Stimulated activated CD8-positive, alpha-beta memory T cell treated with anti-CD3 and anti-CD28 coated beads, Interleukin-4, amount 100 ng/mL, for 1 hour (primary cell): ENCODE data around the gene ZNF182.
"Not testable (repeated sequence)": the region's sequence is repeated elsewhere in the genome, so short reads cannot be mapped to it uniquely, and the experiment has no call there.

ENCODE experiments used
- DNase-seq, 2 donors: peaks; one replicate each; pipeline ENCODE4 v3.0.0-alpha.2; 2020; ENCODE audit warnings: low read depth in 2 of 2, low spot score in 1 of 2

ZNF182 gene

GRCh38 chrX:48003758-48004457 is at the start of gene ZNF182:
TSS of gene ZNF182 (minus strand) at chrX:48003989. CDS start at chrX:48002609, 1,380 bp downstream.
- peak; percentile 80 to 87 for DNase-seq

GRCh38 chrX:48046846-48047245 is 43.1 kb upstream of the ZNF182 start:
- no peak for DNase-seq

GRCh38 chrX:48045410-48046311 is 41.9 kb upstream of the ZNF182 start:
- no peak for DNase-seq

GRCh38 chrX:48043056-48043455 is 39.3 kb upstream of the ZNF182 start:
- no peak for DNase-seq

- no peak for DNase-seq
Observed at GRCh38 chrX:48035891-48036290, 32.1 kb upstream of the ZNF182 start.

GRCh38 chrX:48030641-48031173 is 26.9 kb upstream of the ZNF182 start:
- not testable (repeated sequence) for DNase-seq

GRCh38 chrX:48030237-48030636 is 26.4 kb upstream of the ZNF182 start:
- DNase-seq = no peak

- DNase-seq = no peak
Observed at GRCh38 chrX:48028091-48028490, 24.3 kb upstream of the ZNF182 start.

- not testable (repeated sequence) for DNase-seq
Observed at GRCh38 chrX:48027545-48027944, 23.8 kb upstream of the ZNF182 start.

GRCh38 chrX:48025561-48025960 is 21.8 kb upstream of the ZNF182 start:
- no peak for DNase-seq

GRCh38 chrX:48022738-48023137 is 18.9 kb upstream of the ZNF182 start:
- DNase-seq = no peak

GRCh38 chrX:48022100-48022499 is 18.3 kb upstream of the ZNF182 start:
- no peak for DNase-seq

GRCh38 chrX:48021026-48021900 is 17.5 kb upstream of the ZNF182 start:
- peak; percentile 31 to 45 for DNase-seq

GRCh38 chrX:48020472-48020871 is 16.7 kb upstream of the ZNF182 start:
- not testable (repeated sequence) for DNase-seq

- not testable (repeated sequence) for DNase-seq
Observed at GRCh38 chrX:48019892-48020291, 16.1 kb upstream of the ZNF182 start.

GRCh38 chrX:48016583-48017310 is 13.0 kb upstream of the ZNF182 start:
- not testable (repeated sequence) for DNase-seq

- not testable (repeated sequence) for DNase-seq
Observed at GRCh38 chrX:48009445-48009960, 5.7 kb upstream of the ZNF182 start.

GRCh38 chrX:48006688-48007087 is 2.9 kb upstream of the ZNF182 start, which contains the start of gene SPACA5:
TSS of gene SPACA5 (plus strand) at chrX:48006988. CDS start at chrX:48007803, 815 bp downstream.
- not testable (repeated sequence) for DNase-seq

GRCh38 chrX:48003367-48003757 is 427 bp downstream of the ZNF182 start:
- DNase-seq = no peak

GRCh38 chrX:48002929-48003328 is 860 bp downstream of the ZNF182 start:
- no peak for DNase-seq
